K562 (cell line): Measurements from ENCODE around the gene KNL1. TPM values are rescaled to one million over a fixed set of nuclear protein-coding genes. Genes with fewer than 3 reads are reported as not detected.

ENCODE experiments used
- ATAC-seq: fragments of 200-7000 bp; cut with Tn5 transposase; 3 replicates; pipeline ENCODE4 v1.9.1; 2020; ENCODE audit warnings: moderate library complexity
- BruUV-seq: library from RNA; stranded (reverse); fragments of 400-500 nt; replicated peaks from 2 replicates; lab custom pipeline; 2021; lab: Mats Ljungman, UMichigan
- CTCF ChIA-PET: fragments of 300-600 bp; formaldehyde crosslinking; extraction: SDS; loops from one replicate; lab custom pipeline; 2021; ENCODE audit warnings: low intra/inter-chr PET ratio; lab: Yijun Ruan, JAX
- POLR2A ChIA-PET: fragments of 300-600, 350-650 bp; sonication (Branson Sonifier 250); formaldehyde crosslinking; extraction: SDS; loops from one replicate; lab custom pipeline; 2021; ENCODE audit warnings: antibody characterized with exemption, inconsistent platforms; lab: Yijun Ruan, JAX
- DNase-seq, 4 experiments: peaks; one replicate each; pipeline versions ENCODE4 v3.0.0 to v3.0.0-alpha.2; 2011 to 2018; ENCODE audit warnings: low spot score in 3 of 4, mixed read lengths in 3 of 4; ENCODE audit errors: extremely low read depth in 1 of 4
- FAIRE-seq: peaks from 2 replicates; lab custom pipeline; 2011; peaks lifted over from hg19 to GRCh38; lab: Jason Lieb, UNC
- H2AFZ ChIP-seq: 2 replicates; pipeline ENCODE4 v1.6.0; 2011; ENCODE audit warnings: low read depth, low read length, control low read depth, inconsistent platforms
- H3K27ac ChIP-seq: fragments of 200-600 bp; 3 replicates; pipeline ENCODE4 v1.8.0; 2011; ENCODE audit warnings: low read depth, mild to moderate bottlenecking, control low read depth, inconsistent platforms, low read length, moderate library complexity, mixed read lengths; ENCODE audit errors: extremely low read depth
- H3K27me3 ChIP-seq, 2 experiments: fragments of 300-600 bp in 1 of 2; 2 replicates in 1 of 2; 3 replicates in 1 of 2; pipeline versions ENCODE4 v1.6.0 to v1.8.0; 2011; ENCODE audit warnings: inconsistent platforms in 2 of 2, low read length in 2 of 2, mild to moderate bottlenecking in 1 of 2, mixed read lengths in 1 of 2, moderate library complexity in 1 of 2; ENCODE audit not compliant: control insufficient read depth in 2 of 2, insufficient read depth in 2 of 2
- H3K36me3 ChIP-seq: fragments of 300-600 bp; 3 replicates; pipeline ENCODE4 v1.8.0; 2011; ENCODE audit warnings: mild to moderate bottlenecking, low read length, inconsistent platforms; ENCODE audit not compliant: control insufficient read depth, insufficient read depth
- H3K4me1 ChIP-seq, 2 experiments: fragments of 200-600 bp in 1 of 2; replicated peaks in 1 of 2; 2 replicates in 1 of 2; 3 replicates in 1 of 2; pipeline versions ENCODE4 v1.5.1 to v1.8.0; 2011; ENCODE audit warnings: inconsistent platforms in 2 of 2, low read length in 2 of 2, mild to moderate bottlenecking in 1 of 2, mixed read lengths in 1 of 2, moderate library complexity in 1 of 2; ENCODE audit not compliant: control insufficient read depth in 2 of 2, insufficient read depth in 2 of 2
- H3K4me2 ChIP-seq: 2 replicates; pipeline ENCODE4 v1.6.1; 2011; ENCODE audit warnings: low read length, control low read depth, inconsistent platforms, mixed read lengths; ENCODE audit not compliant: insufficient read depth
- H3K4me3 ChIP-seq: fragments of 200-600 bp; sonication (generic), shearing (Covaris generic); 2 replicates; pipeline ENCODE4 v1.5.1; 2016; ENCODE audit warnings: control low read depth, inconsistent platforms
- H3K79me2 ChIP-seq: fragments of 200-600 bp; 3 replicates; pipeline ENCODE4 v1.8.0; 2011; ENCODE audit warnings: low read length, inconsistent platforms; ENCODE audit not compliant: control insufficient read depth, insufficient read depth
- H3K9ac ChIP-seq, 2 experiments: 2 replicates each; pipeline versions ENCODE4 v1.6.0 to v1.6.1; 2011; ENCODE audit warnings: low read depth in 2 of 2, low read length in 2 of 2, control low read depth in 1 of 2, inconsistent platforms in 1 of 2, mild to moderate bottlenecking in 1 of 2, mixed read lengths in 1 of 2; ENCODE audit not compliant: insufficient read depth in 1 of 2
- H3K9me1 ChIP-seq: one replicate; pipeline ENCODE4 v1.6.0; 2011; ENCODE audit warnings: inconsistent platforms, mild to moderate bottlenecking, low read length, moderate library complexity; ENCODE audit not compliant: control insufficient read depth, insufficient read depth
- H3K9me3 ChIP-seq: replicated peaks from 2 replicates; pipeline ENCODE4 v1.5.1; 2011; ENCODE audit warnings: low read depth, low read length, inconsistent platforms; ENCODE audit not compliant: control insufficient read depth, insufficient read depth
- H4K20me1 ChIP-seq: replicated peaks from 2 replicates; pipeline ENCODE4 v1.6.1; 2011; ENCODE audit warnings: low read length, inconsistent platforms, mixed read lengths; ENCODE audit not compliant: control insufficient read depth, insufficient read depth
- PHF8 ChIP-seq: fragments of 200-600 bp; sonication (generic); IDR thresholded peaks from 2 replicates; pipeline ENCODE4 v1.6.1; 2012; ENCODE audit warnings: mixed run types, mild to moderate bottlenecking, inconsistent platforms, low read length, moderate library complexity, borderline replicate concordance
- RBM39 ChIP-seq: fragments of 200-400 bp; formaldehyde crosslinking; optimal IDR thresholded peaks from 2 replicates; pipeline ENCODE3; 2018; ENCODE audit warnings: low read depth, low read length
- SUPT5H ChIP-seq: fragments of 450-650 bp; IDR thresholded peaks from 2 replicates; pipeline ENCODE4 v1.6.1; 2016
- TOE1 ChIP-seq, 2 experiments: fragments of 450-650 bp in 1 of 2; sonication (generic) in 1 of 2; formaldehyde crosslinking in 1 of 2; IDR thresholded peaks; 2 replicates each; pipeline versions ENCODE4 v1.7.1 to v1.8.0; 2016 to 2022; ENCODE audit warnings: borderline replicate concordance in 2 of 2, mild to moderate bottlenecking in 2 of 2, antibody characterized with exemption in 1 of 2, inconsistent platforms in 1 of 2, low read depth in 1 of 2, missing genetic modification reagents in 1 of 2, moderate library complexity in 1 of 2
- WGBS: fragments of 100-300 bp; shearing (Covaris generic); methylation state at CpG from one replicate; pipeline ENCODE4 v1.1.6; 2016; ENCODE audit warnings: low coverage, mixed read lengths; ENCODE audit not compliant: insufficient coverage; ENCODE audit errors: missing lambda C conversion rate; 5-methylcytosine and 5-hydroxymethylcytosine counted together
- in situ Hi-C: fragments of 300-500 bp; cut with MboI; formaldehyde crosslinking; loops from 4 replicates; pipeline ENCODE4 v1.15.0; 2018; ENCODE audit warnings: inconsistent platforms, mixed read lengths
- intact Hi-C: fragments of 100-400 bp; cut with micrococcal nuclease; formaldehyde crosslinking; loops from 2 replicates; pipeline ENCODE4 v1.14.2; 2022
- polyA plus RNA-seq, 8 experiments: library from polyadenylated mRNA; depleted of rRNA in 4 of 8; stranded (reverse) in 5 of 8; unstranded in 3 of 8; fragments of >200 nt; fragmentation: Nextera tagmentation in 2 of 8; fragmentation: Illumina TruSeq in 1 of 8; extraction: Ambion mirVana in 2 of 8; extraction: Trizol in 1 of 8; gene quantifications; 2 replicates each; pipeline versions ENCODE4 v1.2.1 to v1.2.3, GENCODE V29; 2011 to 2014; ENCODE audit warnings: inconsistent platforms in 1 of 8, missing spikeins in 1 of 8
- total RNA-seq, 7 experiments: library from RNA; depleted of rRNA in 6 of 7; stranded (reverse); fragments of >200 nt in 6 of 7; fragmentation: Illumina TruSeq in 2 of 7; extraction: Trizol in 2 of 7; gene quantifications; 2 replicates each; pipeline versions ENCODE4 v1.2.1 to v1.2.3, GENCODE V29; 2011 to 2021; ENCODE audit warnings: low replicate concordance in 1 of 7
- TF ChIP-seq, protein P1 (sequence below): fragments of 450-650 bp; formaldehyde crosslinking; IDR thresholded peaks from 2 replicates; pipeline ENCODE4 v1.4.0; 2022; ENCODE audit warnings: missing genetic modification characterization
- TF ChIP-seq, protein P2 (sequence below): fragments of 450-650 bp; formaldehyde crosslinking; IDR thresholded peaks from 2 replicates; pipeline ENCODE4 v1.4.0; 2020; ENCODE audit warnings: mild to moderate bottlenecking, mixed read lengths

The KNL1 gene
- total and polyA plus RNA-seq, 9 of the 15 experiments (the other 6 are each of a cell fraction or from before 2014, with no cell fraction given) = 14.5 to 65.4 (median 34.6) TPM

DNA sequence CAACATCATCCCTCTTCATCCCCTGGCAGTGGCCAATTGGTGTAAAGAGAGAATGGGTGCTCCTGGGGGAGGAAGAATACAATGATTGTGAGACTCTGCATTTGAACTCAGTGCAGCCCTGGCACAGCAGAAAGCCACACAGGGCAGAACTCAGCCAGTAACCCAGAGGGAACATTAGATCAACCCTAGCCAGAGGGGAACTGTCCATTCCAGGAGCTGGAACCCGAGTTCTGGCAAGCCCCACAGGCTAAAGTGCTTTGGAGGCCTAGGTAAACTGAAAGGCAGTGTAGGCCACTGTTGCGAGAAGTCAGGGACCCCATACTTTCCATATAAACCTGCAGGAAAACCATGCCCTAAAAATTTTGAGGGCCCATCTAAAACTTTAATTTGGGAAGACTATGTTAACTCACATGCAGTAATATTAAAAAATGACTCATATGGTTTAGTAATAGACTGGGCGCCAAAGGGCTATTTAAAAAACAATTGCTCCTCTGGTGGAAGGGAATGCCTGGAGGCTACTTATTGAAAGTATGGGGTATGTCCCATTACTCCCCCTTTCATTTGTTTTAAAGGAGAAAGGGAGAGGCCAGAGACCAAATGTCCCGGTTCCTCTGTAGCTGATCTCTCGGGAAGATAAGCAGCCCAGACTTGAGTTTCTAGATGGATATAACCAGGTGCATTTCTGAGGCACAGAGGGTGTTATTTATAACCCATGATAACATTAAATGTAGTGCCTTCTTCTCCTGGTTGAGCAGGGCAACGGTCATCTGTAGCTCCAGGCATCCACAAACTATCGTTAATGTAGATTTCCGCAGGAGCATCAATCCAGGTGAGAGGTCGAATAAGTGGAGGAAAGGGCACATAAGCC lies 95.1 kb downstream of the KNL1 start (continued):
- TF ChIP-seq RBM39 = no peak

DNA sequence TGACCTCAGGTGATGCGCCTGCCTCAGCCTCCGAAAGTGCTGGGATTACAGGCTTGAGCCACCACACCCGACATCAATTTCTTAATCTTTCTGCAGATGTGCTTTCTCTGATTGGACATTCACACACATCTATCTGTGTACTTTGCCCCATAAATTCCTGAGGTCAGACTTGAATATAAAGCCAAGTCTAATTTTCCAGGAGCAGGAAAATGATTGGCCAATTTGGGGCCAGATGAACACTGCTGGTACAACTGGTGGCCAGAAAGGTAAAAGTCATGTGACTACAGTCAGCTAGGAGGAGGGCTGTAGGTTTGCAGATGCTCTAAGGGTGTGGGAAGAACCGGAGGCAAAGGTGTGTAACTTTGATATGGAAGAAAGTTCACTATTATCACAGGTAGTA lies 97.7 kb downstream of the KNL1 start:
- DNase-seq = no peak
- no peaks in the 10 kb centered on the region for H4K20me1 ChIP-seq
- H3K79me2 ChIP-seq = peaks cover 29% of the 10 kb centered on the region
- BruUV-seq = no TSS peak
- H3K9me3 ChIP-seq = no peaks in the 10 kb centered on the region
- TF ChIP-seq, protein P1, sequence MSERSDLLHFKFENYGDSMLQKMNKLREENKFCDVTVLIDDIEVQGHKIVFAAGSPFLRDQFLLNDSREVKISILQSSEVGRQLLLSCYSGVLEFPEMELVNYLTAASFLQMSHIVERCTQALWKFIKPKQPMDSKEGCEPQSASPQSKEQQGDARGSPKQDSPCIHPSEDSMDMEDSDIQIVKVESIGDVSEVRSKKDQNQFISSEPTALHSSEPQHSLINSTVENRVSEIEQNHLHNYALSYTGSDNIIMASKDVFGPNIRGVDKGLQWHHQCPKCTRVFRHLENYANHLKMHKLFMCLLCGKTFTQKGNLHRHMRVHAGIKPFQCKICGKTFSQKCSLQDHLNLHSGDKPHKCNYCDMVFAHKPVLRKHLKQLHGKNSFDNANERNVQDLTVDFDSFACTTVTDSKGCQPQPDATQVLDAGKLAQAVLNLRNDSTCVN (CRISPR knock-in tag) = no peak
- TF ChIP-seq PHF8 = no peak
- TF ChIP-seq, protein P2, sequence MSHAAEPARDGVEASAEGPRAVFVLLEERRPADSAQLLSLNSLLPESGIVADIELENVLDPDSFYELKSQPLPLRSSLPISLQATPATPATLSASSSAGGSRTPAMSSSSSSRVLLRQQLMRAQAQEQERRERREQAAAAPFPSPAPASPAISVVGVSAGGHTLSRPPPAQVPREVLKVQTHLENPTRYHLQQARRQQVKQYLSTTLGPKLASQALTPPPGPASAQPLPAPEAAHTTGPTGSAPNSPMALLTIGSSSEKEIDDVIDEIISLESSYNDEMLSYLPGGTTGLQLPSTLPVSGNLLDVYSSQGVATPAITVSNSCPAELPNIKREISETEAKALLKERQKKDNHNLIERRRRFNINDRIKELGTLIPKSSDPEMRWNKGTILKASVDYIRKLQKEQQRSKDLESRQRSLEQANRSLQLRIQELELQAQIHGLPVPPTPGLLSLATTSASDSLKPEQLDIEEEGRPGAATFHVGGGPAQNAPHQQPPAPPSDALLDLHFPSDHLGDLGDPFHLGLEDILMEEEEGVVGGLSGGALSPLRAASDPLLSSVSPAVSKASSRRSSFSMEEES = peak; percentile 61; the same call in 1 of the 2 replicates
- TF ChIP-seq TOE1 (IDR thresholded peaks at IDR 0.05; ENCODE audit: borderline replicate concordance) = peak; percentile 42; the same call in 1 of the 2 replicates
- TF ChIP-seq TOE1 (CRISPR knock-in tag; IDR thresholded peaks at IDR 0.05; ENCODE audit: borderline replicate concordance, low read depth) = no peak
- no peak for TF ChIP-seq SUPT5H
- intact Hi-C loops = loop anchor here (5.0 kb wide), 1 partner anchor 99 kb away; the partner anchor contains the start of gene KNL1
- no peak overlapping the region for H3K9ac ChIP-seq
- ChIA-PET POLR2A (no interaction called here), CTCF (no interaction called here)
- peaks cover 5 to 14% of the 10 kb centered on the region in 2 experiments; a peak in 4 of 5 replicates for H3K4me1 ChIP-seq
- H3K4me2 ChIP-seq = no peak overlapping the region
- H3K27ac ChIP-seq = no peak overlapping the region
- H3K36me3 ChIP-seq = peaks cover 2% of the 10 kb centered on the region; the same call in 1 of the 3 replicates
- H3K4me3 ChIP-seq = no peak overlapping the region
- no peak for ATAC-seq
- H3K9me1 ChIP-seq = no peaks in the 10 kb centered on the region
- H3K27me3 ChIP-seq = no peaks in the 10 kb centered on the region
- in situ Hi-C loops = no loop called here
- 59% methylated on average over 4 of the region's 4 CpGs for WGBS
- H2AFZ ChIP-seq = no peak overlapping the region
- FAIRE-seq = no peak
